Ramos (cell line): ENCODE results near the gene ZMYM5.
"Not testable (repeated sequence)": the region's sequence is repeated elsewhere in the genome, so short reads cannot be mapped to it uniquely, and the experiment has no call there.

ENCODE experiments used
- in situ Hi-C: fragments of 300-500 bp; cut with MboI; formaldehyde crosslinking; loops from one replicate; pipeline ENCODE4 v1.14.3; 2022; ENCODE audit warnings: low sequenced_read_pairs; ENCODE audit not compliant: unreplicated experiment

Gene ZMYM5

GRCh38 chr13:19834704-19835103 lies 28.7 kb downstream of the ZMYM5 start:
- in situ Hi-C loops, result no loop called here

GRCh38 chr13:19822673-19823072 lies 40.8 kb downstream of the ZMYM5 start:
- in situ Hi-C loops, result no loop called here

- in situ Hi-C loops, result no loop called here
Measured at GRCh38 chr13:19818223-19818842, 45.1 kb downstream of the ZMYM5 start.

GRCh38 chr13:19817510-19818158 lies 45.8 kb downstream of the ZMYM5 start:
- in situ Hi-C loops, result no loop called here

- in situ Hi-C loops, result no loop called here
Measured at GRCh38 chr13:19817106-19817505, 46.3 kb downstream of the ZMYM5 start.

GRCh38 chr13:19815842-19816241 lies 47.6 kb downstream of the ZMYM5 start:
- in situ Hi-C loops, result not testable (repeated sequence)

- in situ Hi-C loops, result no loop called here
Measured at GRCh38 chr13:19810996-19811881, 52.2 kb downstream of the ZMYM5 start.

GRCh38 chr13:19810151-19810550 lies 53.3 kb downstream of the ZMYM5 start:
- in situ Hi-C loops, result no loop called here

- in situ Hi-C loops, result no loop called here
Measured at GRCh38 chr13:19805765-19806164, 57.7 kb downstream of the ZMYM5 start.

GRCh38 chr13:19795956-19796355 lies 67.5 kb downstream of the ZMYM5 start:
- in situ Hi-C loops, result no loop called here

GRCh38 chr13:19794631-19795030 lies 68.8 kb downstream of the ZMYM5 start:
- in situ Hi-C loops, result no loop called here

- in situ Hi-C loops, result no loop called here
Measured at GRCh38 chr13:19791953-19792537, 71.4 kb downstream of the ZMYM5 start.

- in situ Hi-C loops, result not testable (repeated sequence)
Measured at GRCh38 chr13:19782727-19783682, 80.4 kb downstream of the ZMYM5 start, which contains the start of gene PSPC1. Gene PSPC1 (minus strand): TSS chr13:19782945. CDS start chr13:19782757, 188 bp downstream.

- in situ Hi-C loops, result no loop called here
Measured at GRCh38 chr13:19782049-19782726, 81.3 kb downstream of the ZMYM5 start.

GRCh38 chr13:19781526-19781925 lies 81.9 kb downstream of the ZMYM5 start:
- in situ Hi-C loops, result no loop called here

GRCh38 chr13:19780753-19781418 lies 82.6 kb downstream of the ZMYM5 start:
- in situ Hi-C loops, result not testable (repeated sequence)
